ENCODE results near the gene MAP7D3. TPM values are rescaled to one million over a fixed set of nuclear protein-coding genes. Genes with fewer than 3 reads are reported as not detected.

The MAP7D3 gene
- total and polyA plus RNA-seq, 9 of the 15 experiments (the other 6 are each of a cell fraction or from before 2014, with no cell fraction given) = 9.4 to 27.7 (median 14.0) TPM

DNA sequence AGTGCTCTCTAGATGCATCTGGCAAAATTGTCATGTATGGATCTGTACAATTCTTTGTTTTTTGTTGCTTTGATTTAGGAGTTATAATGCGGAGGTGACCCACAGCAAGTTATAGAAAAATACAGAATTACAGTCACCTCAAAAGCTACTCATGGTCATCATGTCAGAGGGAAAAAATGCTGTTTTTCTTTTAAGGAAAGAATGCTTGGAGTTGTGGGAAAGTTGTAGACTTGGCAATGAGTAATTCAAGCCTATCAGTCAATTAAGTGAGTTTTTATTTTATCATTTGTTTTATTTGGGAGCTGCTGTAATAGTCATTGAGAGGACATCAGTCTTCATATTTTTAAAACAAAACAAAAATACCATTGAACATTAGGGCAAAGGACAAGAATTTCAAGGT is 87.5 kb downstream of the MAP7D3 start:
- Histone ChIP-seq H3K27ac (ENCODE audit: extremely low read depth, low read depth, low read length) (no peak overlapping the region), H3K4me2 (ENCODE audit: insufficient read depth, low read length) (no peak overlapping the region), H3K4me3 (no peak overlapping the region), H3K79me2 (ENCODE audit: control insufficient read depth, insufficient read depth, low read length) (no peaks in the 10 kb centered on the region), H3K27me3 (ENCODE audit: control insufficient read depth in 2 of 2, insufficient read depth in 2 of 2, low read length in 2 of 2) (peaks cover 5 to 18% of the 10 kb centered on the region in 2 experiments; a peak in 4 of 5 replicates), H3K9me3 (replicated peaks; ENCODE audit: control insufficient read depth, insufficient read depth, low read depth, low read length) (no peaks in the 10 kb centered on the region), H2AFZ (ENCODE audit: low read depth, low read length) (no peak overlapping the region), H3K36me3 (ENCODE audit: control insufficient read depth, insufficient read depth, low read length) (no peaks in the 10 kb centered on the region), H3K9ac (ENCODE audit: insufficient read depth in 1 of 2, low read depth in 2 of 2, low read length in 2 of 2) (no peak overlapping the region), H4K20me1 (replicated peaks; ENCODE audit: control insufficient read depth, insufficient read depth, low read length) (0 out of 2 replicates have a peak, but pooled peaks cover 4% of the 10 kb centered on the region), H3K4me1 (replicated peaks in 1 of 2; ENCODE audit: control insufficient read depth in 2 of 2, insufficient read depth in 2 of 2, low read length in 2 of 2) (no peaks in the 10 kb centered on the region), H3K9me1 (ENCODE audit: control insufficient read depth, insufficient read depth, low read length) (no peaks in the 10 kb centered on the region)
- intact Hi-C loops (cut with micrococcal nuclease) = loop anchor here (10.0 kb wide), 2 partner anchors 331 to 531 kb away; partner anchors contain the start of gene HTATSF1
- ChIA-PET CTCF (ENCODE audit: low intra/inter-chr PET ratio) (interaction anchor here (2.5 kb wide), 1 partner anchor 135 kb away, joined by 11 read pairs; no protein-coding TSS in a partner anchor), POLR2A (no interaction called here)
- in situ Hi-C loops (cut with MboI) = loop anchor here (25.0 kb wide), 1 partner anchor 126 kb away; no protein-coding TSS in a partner anchor
- BruUV-seq (replicated peaks) = no TSS peak
- WGBS (ENCODE audit: insufficient coverage, low coverage, missing lambda C conversion rate) = 0% methylated on average over 1 of the region's 1 CpG
- FAIRE-seq (no peak), ATAC-seq (no peak), DNase-seq (ENCODE audit: extremely low read depth in 1 of 4, low spot score in 3 of 4) (no peak)
- TF ChIP-seq IFI16 (CRISPR knock-in tag; IDR thresholded peaks at IDR 0.05) (no peak), FOXK2 (conservative IDR thresholded peaks at IDR 0.05 in 1 of 2, IDR thresholded peaks at IDR 0.05 in 1 of 2; ENCODE audit: low read depth in 2 of 2) (no peak), SREBF1 (IDR thresholded peaks at IDR 0.05; ENCODE audit: borderline replicate concordance, low read depth, low read length) (no peak), ZNF146 (CRISPR knock-in tag; IDR thresholded peaks at IDR 0.05; ENCODE audit: unreplicated experiment) (no peak), SIN3A (IDR thresholded peaks at IDR 0.05; ENCODE audit: borderline replicate concordance in 2 of 2, control insufficient read depth in 1 of 2, low read depth in 2 of 2, low read length in 2 of 2) (no peak), ZNF347 (CRISPR knock-in tag; IDR thresholded peaks at IDR 0.05; ENCODE audit: low read depth) (no peak), ZNF263 (CRISPR knock-in tag; IDR thresholded peaks at IDR 0.05; ENCODE audit: borderline replicate concordance) (no peak)
- TF ChIP-seq, protein P1, sequence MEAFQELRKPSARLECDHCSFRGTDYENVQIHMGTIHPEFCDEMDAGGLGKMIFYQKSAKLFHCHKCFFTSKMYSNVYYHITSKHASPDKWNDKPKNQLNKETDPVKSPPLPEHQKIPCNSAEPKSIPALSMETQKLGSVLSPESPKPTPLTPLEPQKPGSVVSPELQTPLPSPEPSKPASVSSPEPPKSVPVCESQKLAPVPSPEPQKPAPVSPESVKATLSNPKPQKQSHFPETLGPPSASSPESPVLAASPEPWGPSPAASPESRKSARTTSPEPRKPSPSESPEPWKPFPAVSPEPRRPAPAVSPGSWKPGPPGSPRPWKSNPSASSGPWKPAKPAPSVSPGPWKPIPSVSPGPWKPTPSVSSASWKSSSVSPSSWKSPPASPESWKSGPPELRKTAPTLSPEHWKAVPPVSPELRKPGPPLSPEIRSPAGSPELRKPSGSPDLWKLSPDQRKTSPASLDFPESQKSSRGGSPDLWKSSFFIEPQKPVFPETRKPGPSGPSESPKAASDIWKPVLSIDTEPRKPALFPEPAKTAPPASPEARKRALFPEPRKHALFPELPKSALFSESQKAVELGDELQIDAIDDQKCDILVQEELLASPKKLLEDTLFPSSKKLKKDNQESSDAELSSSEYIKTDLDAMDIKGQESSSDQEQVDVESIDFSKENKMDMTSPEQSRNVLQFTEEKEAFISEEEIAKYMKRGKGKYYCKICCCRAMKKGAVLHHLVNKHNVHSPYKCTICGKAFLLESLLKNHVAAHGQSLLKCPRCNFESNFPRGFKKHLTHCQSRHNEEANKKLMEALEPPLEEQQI (IDR thresholded peaks at IDR 0.05) = no peak
- TF ChIP-seq, protein P2, sequence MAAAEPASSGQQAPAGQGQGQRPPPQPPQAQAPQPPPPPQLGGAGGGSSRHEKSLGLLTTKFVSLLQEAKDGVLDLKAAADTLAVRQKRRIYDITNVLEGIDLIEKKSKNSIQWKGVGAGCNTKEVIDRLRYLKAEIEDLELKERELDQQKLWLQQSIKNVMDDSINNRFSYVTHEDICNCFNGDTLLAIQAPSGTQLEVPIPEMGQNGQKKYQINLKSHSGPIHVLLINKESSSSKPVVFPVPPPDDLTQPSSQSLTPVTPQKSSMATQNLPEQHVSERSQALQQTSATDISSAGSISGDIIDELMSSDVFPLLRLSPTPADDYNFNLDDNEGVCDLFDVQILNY (CRISPR knock-in tag; IDR thresholded peaks at IDR 0.05) = no peak
- TF ChIP-seq, protein P3, sequence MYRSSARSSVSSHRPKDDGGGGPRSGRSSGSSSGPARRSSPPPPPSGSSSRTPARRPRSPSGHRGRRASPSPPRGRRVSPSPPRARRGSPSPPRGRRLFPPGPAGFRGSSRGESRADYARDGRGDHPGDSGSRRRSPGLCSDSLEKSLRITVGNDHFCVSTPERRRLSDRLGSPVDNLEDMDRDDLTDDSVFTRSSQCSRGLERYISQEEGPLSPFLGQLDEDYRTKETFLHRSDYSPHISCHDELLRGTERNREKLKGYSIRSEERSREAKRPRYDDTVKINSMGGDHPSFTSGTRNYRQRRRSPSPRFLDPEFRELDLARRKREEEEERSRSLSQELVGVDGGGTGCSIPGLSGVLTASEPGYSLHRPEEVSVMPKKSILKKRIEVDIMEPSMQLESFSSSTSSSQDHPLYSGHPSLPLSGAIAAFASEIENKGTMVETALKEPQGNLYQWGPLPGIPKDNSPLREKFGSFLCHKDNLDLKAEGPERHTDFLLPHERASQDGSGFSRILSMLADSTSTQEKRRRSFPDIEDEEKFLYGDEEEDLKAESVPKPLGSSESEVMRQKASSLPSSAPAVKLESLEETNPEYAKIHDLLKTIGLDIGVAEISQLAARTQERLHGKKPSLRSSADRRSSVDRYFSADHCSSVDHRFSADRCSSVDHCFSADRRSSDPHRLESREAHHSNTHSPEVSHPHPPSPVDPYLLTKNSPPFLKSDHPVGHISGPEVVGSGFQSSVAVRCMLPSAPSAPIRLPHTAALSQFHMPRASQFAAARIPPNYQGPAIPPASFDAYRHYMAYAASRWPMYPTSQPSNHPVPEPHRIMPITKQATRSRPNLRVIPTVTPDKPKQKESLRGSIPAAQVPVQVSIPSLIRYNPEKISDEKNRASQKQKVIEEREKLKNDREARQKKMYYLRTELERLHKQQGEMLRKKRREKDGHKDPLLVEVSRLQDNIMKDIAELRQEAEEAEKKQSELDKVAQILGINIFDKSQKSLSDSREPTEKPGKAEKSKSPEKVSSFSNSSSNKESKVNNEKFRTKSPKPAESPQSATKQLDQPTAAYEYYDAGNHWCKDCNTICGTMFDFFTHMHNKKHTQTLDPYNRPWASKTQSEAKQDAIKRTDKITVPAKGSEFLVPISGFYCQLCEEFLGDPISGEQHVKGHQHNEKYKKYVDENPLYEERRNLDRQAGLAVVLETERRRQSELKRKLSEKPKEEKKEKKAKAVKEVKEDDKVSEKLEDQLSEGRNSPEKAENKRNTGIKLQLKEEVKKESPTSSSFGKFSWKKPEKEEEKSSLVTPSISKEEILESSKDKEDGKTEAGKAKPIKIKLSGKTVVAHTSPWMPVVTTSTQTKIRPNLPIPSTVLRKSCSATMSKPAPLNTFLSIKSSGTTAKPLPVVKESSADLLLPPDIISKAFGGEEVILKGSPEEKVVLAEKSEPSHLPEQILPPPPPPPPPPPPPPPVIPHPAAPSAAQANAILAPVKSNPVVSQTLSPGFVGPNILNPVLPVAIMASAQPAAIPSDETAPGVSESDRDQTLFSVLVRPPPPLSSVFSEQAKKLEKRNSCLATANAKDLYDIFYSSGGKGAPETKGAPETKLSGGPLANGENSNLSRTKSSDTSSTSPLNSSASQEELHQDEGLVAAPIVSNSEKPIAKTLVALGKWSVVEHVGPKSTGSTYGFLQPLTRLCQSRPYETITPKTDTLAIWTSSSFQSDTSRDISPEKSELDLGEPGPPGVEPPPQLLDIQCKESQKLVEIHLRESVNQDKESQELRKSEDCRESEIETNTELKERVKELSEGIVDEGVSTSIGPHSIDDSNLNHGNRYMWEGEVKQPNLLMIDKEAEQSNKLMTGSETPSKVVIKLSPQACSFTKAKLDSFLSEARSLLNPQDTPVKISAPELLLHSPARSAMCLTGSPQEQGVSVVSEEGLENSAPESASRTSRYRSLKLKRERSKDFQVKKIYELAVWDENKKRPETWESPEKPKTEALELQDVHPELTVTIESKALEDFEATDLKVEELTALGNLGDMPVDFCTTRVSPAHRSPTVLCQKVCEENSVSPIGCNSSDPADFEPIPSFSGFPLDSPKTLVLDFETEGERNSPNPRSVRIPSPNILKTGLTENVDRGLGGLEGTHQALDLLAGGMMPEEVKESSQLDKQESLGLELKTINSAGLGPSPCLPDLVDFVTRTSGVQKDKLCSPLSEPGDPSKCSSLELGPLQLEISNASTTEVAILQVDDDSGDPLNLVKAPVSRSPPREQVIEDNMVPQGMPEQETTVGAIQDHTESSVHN (IDR thresholded peaks at IDR 0.05; ENCODE audit: borderline replicate concordance in 1 of 2, low read depth in 1 of 2) = no peak
